Measurements from ENCODE around the gene ABCC10. TPM values are rescaled to one million over a fixed set of nuclear protein-coding genes. Genes with fewer than 3 reads are reported as not detected.

The ABCC10 gene
- total and polyA plus RNA-seq, 10 of the 15 experiments (the other 5 are each of a cell fraction or from before 2014, with no cell fraction given), result 0.80 to 18.2 (median 6.4) TPM

GRCh38 chr6:43467752-43468151, 40.4 kb downstream of the ABCC10 start:
- Histone ChIP-seq H3K9ac (ENCODE audit: control insufficient read depth, insufficient read depth, low read length) (no peak overlapping the region), H3K36me3 (ENCODE audit: control insufficient read depth in 2 of 2, insufficient read depth in 2 of 2, low read length in 1 of 2) (no peaks in the 10 kb centered on the region), H3K27ac (ENCODE audit: control insufficient read depth, insufficient read depth) (no peak overlapping the region), H3K9me3 (replicated peaks; ENCODE audit: control insufficient read depth, insufficient read depth, low read length) (no peaks in the 10 kb centered on the region), H3K4me3 (no peak overlapping the region), H2AFZ (ENCODE audit: control insufficient read depth, low read depth, low read length) (no peak overlapping the region), H3K27me3 (replicated peaks in 1 of 2; ENCODE audit: control insufficient read depth in 2 of 2, insufficient read depth in 2 of 2, low read length in 1 of 2) (peaks cover 0 to 2% of the 10 kb centered on the region in 2 experiments; a peak in 1 of 4 replicates), H3K4me2 (ENCODE audit: control insufficient read depth, insufficient read depth) (no peak overlapping the region), H3K4me1 (ENCODE audit: control insufficient read depth, insufficient read depth, low read length) (no peaks in the 10 kb centered on the region), H4K20me1 (ENCODE audit: control insufficient read depth, insufficient read depth) (no peaks in the 10 kb centered on the region), H3K79me2 (ENCODE audit: control insufficient read depth, insufficient read depth, low read length) (no peaks in the 10 kb centered on the region)
- CTCF ChIA-PET, result no interaction called here
- no TSS peak for BruUV-seq (replicated peaks)
- POLR2A ChIA-PET, result no interaction called here
- in situ Hi-C loops (cut with MboI), result no loop called here
- ATAC-seq, result no peak; the same call in 2 of the 3 replicates
- SMC1A ChIA-PET (ENCODE audit: uncharacterized antibody, unreplicated experiment), result interaction anchor here (1.4 kb wide), 1 partner anchor 38 kb away, joined by 5 read pairs; no protein-coding TSS in a partner anchor
- RAD21 ChIA-PET (ENCODE audit: unreplicated experiment), result interaction anchor here (1.0 kb wide), 1 partner anchor 12 kb away, joined by 3 read pairs; the partner anchor contains the start of gene DLK2
- intact Hi-C loops (cut with micrococcal nuclease; ENCODE audit: unreplicated experiment), result no loop called here
- WGBS (ENCODE audit: insufficient coverage, insufficient replicate concordance, low lambda C conversion rate, missing lambda C conversion rate), result 33% methylated on average over 4 of the region's 4 CpGs
- no peak for DNase-seq (ENCODE audit: low read depth, low spot score)
- no peak for FAIRE-seq
- TF ChIP-seq SREBF1 (IDR thresholded peaks at IDR 0.05; ENCODE audit: low read length) (no peak), YY1 (IDR thresholded peaks at IDR 0.05; ENCODE audit: low read depth, low read length) (no peak), RELB (IDR thresholded peaks at IDR 0.05; ENCODE audit: low read depth) (no peak), CEBPZ (IDR thresholded peaks at IDR 0.05; ENCODE audit: low read depth, low read length) (no peak), NR2F1 (conservative IDR thresholded peaks at IDR 0.05) (no peak), NR2C2 (IDR thresholded peaks at IDR 0.05; ENCODE audit: borderline replicate concordance, control insufficient read depth, insufficient read length, low read depth) (no peak), CUX1 (IDR thresholded peaks at IDR 0.05; ENCODE audit: insufficient replicate concordance, low read depth, low read length) (no peak), ATF3 (IDR thresholded peaks at IDR 0.05; ENCODE audit: borderline replicate concordance, extremely low read depth, low read depth, low read length) (no peak), STAT1 (conservative IDR thresholded peaks at IDR 0.05) (no peak), WRNIP1 (IDR thresholded peaks at IDR 0.05; ENCODE audit: borderline replicate concordance, low read depth, low read length) (no peak), ETV6 (conservative IDR thresholded peaks at IDR 0.05 in 1 of 2, IDR thresholded peaks at IDR 0.05 in 1 of 2; ENCODE audit: borderline replicate concordance in 1 of 2, low read depth in 1 of 2) (no peak), HCFC1 (IDR thresholded peaks at IDR 0.05; ENCODE audit: low read length) (no peak), MYC (IDR thresholded peaks at IDR 0.05; ENCODE audit: insufficient read depth, insufficient read length, insufficient replicate concordance, low read length, severe bottlenecking) (no peak)

All from GM12878 (cell line).